ENCODE data around the gene MKRN2. TPM values are rescaled to one million over a fixed set of nuclear protein-coding genes. Genes with fewer than 3 reads are reported as not detected.

The MKRN2 gene
- total and polyA plus RNA-seq, 2 of the 8 experiments (the other 6 are each of a cell fraction or from before 2014, with no cell fraction given): 15.3 to 17.6 TPM

DNA sequence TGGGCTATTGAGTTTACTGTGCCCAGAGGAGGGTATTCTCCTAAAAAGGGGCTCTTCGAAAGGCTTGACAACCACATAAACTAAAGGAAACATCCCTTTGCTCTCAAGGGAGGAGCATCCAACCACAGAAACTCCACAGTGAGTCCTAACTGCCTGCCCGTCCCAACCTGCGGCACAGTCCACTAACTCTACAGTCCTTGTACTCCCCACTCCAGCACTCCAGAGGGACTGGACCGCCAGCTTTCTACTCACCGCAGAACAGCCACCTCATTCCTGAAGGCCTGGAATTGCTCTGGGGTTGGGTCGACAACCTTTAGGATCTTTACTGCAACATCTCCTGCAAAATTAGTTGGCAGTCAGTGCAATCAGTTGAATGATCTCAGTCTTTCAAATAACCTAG is 34.6 kb downstream of the MKRN2 start (continued):
- TF ChIP-seq RAD21 (IDR thresholded peaks at IDR 0.05 in 1 of 2, conservative IDR thresholded peaks at IDR 0.05 in 1 of 2; ENCODE audit: low read depth in 2 of 2, low read length in 2 of 2): no peak
